HL-60/S4 (cell line): ENCODE measurements around the gene EDC3.

Source experiments
- in situ Hi-C: fragments of 300-500 bp; cut with MboI; formaldehyde crosslinking; loops from 2 replicates; pipeline ENCODE4 v1.14.3; 2022; ENCODE audit warnings: low sequenced_read_pairs

The EDC3 gene

GRCh38 chr15:74653426-74654102, 42.3 kb downstream of the EDC3 start:
- in situ Hi-C loops: loop anchor here (10.0 kb wide), 2 partner anchors 101 to 291 kb away; no protein-coding TSS in a partner anchor

DNA sequence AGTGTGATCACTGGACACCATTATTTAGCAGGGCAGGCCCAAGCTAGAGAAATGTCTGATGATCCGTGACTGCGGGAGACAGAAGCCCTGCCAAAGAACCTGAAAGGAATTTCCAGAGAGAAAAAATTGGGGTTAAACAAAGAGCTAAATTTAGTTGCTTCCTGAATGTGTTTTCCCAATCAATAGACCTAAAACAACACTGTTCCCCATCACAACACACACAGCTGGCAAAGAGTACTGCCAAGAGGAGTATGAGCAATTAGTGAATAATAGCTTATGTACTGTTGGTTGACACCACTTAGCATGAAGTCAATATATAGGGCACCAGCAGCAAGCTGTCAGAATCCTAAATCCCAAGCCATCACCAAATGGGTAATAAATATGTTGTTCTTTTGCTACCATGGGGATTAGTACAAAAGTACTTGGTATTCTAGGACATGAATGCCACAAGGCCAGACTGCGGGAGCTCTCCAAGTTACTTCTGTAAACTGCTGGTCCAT, 44.5 kb downstream of the EDC3 start:
- in situ Hi-C loops: loop anchor here (10.0 kb wide), 2 partner anchors 104 to 294 kb away; no protein-coding TSS in a partner anchor

DNA sequence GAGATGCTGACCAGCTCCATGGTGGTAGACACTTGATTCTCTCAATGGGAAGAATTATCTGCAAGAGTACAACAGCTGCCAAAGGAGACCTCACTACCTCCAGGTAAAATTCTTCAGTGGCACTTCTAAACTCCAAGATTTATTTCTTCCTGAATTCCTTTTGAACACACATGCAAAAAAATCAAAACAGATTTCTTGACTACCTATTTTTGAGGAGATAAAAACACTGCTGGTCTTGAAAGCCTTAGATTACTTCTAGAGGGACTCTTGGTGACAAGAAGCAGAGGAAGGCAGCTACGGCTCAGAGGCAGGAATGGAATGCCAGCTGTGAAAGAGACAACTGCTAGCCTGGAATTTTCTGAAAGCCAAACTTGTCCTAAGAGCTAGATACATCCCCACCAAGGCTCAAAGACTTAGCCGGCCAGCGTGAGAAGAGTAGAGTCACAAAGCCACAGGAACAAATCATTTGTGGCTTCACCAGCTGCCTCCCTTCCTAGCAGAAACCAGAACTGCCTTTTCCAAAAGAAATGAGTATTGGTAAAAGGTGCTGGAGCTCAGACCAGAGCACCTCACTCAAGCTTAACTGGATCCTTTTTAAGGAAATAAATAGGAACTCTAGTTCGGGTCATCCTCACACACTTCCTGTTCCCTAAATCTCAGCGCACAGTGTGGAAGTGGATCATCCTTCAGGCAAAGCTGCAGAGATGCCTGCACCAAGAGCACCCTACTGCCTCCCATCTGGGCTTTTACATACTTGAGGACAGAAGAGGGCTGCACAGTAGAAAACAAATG, 47.6 kb downstream of the EDC3 start:
- in situ Hi-C loops: no loop called here

DNA sequence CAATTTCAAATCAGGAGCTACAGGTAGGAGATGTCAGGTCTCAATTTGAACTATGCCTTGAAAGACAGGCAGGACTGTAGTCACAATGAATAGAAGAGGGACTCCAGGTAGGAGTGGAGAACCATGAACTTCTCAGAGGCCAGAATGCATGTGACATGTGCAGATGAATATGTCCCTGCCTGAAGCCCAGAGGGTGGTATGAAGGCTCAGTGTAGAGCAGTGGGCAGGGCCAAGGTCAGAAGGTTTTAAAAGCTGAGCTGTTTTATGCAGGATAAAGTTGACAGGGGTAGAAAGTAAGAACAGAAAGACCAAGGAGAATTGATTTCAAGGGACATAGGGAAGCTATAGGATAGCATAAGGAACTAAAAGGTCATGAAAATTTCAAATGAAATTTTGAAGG, 49.3 kb downstream of the EDC3 start:
- in situ Hi-C loops: no loop called here

DNA sequence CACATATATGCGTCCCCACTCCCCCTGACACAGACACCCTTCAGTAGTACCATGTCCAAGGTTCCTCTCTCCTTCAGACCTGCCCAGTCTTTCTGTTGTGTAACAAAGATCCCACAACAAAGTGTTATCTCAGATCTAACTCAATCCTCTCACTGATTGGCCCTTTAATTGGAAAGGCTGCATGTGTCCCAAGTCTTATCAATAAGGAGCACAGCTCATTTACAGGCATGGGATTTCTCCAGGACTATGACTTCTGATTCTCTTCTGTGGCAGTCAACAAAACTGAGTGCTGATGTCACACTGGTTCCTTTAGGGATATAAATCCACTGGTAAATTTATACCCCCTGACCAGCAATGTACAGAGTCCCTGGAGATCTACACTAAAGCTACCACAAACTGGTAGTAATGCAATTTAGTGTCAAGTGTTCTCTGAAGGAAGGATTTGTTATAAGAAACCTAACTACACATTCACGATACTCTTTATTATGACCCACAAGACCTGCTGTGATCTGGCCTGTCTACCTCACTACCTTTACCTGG, 52.1 kb downstream of the EDC3 start:
- in situ Hi-C loops: no loop called here

DNA sequence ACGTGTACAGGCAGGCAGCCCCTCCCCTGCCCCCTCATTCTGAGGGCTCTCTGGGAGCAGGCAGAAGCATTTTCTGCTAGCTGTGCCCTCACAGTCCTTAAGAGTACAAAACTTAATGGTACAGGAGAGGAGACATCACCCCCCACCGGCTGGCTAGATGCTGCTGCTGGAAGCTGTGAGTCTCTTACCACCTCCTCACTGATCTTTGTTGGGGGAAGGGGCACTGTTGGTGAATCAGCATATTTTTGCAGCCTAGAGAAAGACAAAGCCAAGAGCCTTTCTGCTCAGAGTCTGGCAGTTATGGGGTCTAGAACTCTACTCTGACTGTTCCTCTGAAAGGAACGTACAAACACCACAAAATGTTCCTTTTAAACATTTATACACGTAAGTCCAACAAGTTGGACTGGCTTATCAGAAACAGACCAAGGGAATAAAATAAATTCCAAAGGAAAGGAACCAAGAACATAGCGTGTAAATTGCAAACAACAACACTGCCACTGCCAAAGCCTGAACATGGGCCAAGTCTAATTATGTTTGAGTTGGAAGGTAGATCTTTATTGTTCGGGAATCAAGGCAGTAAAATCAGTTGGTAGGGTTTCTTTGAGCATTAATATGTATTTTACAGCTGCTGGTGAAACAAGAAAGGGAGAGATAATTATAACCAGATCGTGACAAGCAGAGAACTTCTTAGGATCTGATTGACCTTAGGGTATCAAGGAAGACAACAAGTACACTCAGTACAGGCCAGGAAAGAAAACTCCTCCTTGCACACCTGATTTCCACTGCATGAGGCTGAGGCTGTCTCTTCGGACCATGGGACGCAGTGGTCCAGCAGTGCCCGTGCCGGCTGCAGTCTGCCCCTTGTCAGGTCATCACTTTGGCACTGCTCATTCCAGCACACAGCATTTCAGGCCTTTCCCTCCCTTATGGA, 52.8 kb downstream of the EDC3 start:
- in situ Hi-C loops: no loop called here

DNA sequence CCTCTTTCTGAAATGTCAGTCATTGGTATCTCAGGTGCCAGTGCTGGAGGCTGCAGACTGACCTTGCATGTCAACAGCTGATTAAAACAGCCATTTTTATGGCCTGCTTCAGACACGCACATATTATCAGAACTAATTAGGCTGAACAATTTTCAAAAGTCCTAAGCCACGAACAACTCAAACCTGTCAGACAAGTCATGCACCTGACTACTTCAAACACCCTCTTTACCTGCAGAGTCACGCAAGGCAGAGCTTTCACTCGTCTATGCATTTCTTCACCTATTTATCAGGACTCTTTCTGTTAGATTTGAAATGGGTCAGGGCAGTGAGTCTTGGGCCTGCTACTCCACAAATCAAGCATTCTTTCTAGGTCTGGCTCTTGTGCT, 53.5 kb downstream of the EDC3 start:
- in situ Hi-C loops: no loop called here

- in situ Hi-C loops: no loop called here
Observed at GRCh38 chr15:74641151-74641550, 54.7 kb downstream of the EDC3 start.

DNA sequence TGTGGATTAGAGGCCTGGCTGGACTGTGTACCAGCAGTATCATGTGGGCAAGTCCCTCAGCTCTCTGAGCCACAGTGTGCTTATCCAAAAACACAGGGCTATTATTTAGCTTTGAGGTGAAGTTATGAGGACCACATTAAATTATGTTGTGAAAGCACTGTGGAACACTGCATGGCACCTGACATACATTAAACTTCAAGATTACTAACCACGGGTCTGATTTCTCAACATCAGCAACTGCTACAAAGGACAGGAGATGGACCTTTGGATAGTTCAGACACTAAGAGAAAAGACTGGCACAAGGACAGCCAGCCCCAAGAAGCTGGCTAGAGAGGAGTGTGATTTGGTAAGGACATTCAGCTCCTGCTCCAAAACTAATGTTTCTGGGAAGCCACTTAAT, 58.8 kb downstream of the EDC3 start:
- in situ Hi-C loops: loop anchor here (10.0 kb wide), 1 partner anchor 128 kb away; no protein-coding TSS in a partner anchor

DNA sequence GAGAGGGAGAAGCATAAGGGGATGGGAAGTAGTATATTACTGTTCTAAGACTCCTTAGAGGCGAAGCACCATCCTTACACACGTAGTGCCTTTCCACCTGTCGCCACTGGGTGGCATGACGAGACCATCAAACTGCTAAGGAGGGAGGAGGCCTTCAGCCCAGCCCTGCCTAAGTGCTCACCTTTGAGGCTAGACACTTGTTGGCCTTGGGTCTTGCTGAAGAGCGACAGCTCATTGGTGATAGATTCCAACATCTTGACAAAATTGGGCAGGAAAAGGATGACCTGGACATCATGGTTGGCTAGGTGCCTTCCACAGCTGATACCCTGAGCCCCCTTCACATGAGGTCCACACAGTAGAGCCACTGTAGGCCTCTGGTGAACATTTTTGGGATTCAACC, 60.6 kb downstream of the EDC3 start:
- in situ Hi-C loops: loop anchor here (10.0 kb wide), 1 partner anchor 130 kb away; no protein-coding TSS in a partner anchor

DNA sequence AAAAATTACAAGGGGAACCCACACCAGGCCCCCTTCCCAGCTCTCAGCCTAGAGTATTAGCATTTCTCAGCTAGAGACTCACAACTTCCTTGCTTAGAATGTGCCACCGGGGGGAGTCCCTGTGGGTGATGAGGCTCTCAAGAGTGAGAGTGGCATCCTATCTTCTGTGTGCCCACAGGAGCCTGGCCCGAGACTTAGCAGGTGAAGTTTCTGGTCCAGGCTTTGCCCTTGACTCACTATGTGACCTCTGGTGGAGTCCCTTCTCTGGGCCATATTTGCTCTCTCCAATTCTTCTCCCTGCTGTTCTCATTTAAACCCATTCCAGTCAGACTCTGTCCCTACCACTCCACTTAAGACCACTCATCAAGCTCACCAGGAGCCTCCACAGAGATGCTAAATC, 62.0 kb downstream of the EDC3 start:
- in situ Hi-C loops: loop anchor here (10.0 kb wide), 1 partner anchor 131 kb away; no protein-coding TSS in a partner anchor

- in situ Hi-C loops: loop anchor here (10.0 kb wide), 1 partner anchor 132 kb away; no protein-coding TSS in a partner anchor
Observed at GRCh38 chr15:74632601-74633000, 63.2 kb downstream of the EDC3 start.

DNA sequence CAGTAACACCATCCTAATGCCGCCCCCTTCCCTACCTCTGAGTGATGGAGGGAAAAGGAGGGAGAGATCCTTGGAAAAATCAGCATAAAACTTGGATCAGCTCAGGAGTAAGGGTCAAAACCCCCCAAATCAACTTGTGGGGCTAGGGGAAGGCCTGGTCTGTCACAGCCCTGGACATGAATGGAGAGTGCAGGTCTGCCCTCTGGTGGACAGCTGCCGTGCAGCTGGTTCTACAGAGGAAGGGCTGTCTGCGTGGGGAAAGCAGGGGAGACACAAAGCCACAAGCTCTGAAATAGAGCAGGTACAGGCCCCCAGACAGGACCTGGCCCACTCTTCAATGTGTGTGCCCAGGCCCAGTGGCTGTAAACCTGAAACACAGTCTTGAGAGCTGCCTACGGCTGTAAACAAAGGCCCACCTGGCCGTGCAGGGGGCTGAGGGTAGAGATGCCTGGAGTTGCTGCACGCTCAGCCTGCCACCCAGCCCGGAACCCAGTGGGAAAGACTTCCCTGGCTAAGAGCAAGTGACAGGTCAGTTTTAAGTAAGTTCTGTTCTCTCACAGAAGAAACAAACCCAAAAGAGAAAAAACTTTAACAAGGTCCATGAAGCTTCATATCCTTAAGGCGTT, 63.8 kb downstream of the EDC3 start:
- in situ Hi-C loops: loop anchor here (10.0 kb wide), 1 partner anchor 133 kb away; no protein-coding TSS in a partner anchor

- in situ Hi-C loops: loop anchor here (10.0 kb wide), 1 partner anchor 133 kb away; no protein-coding TSS in a partner anchor
Observed at GRCh38 chr15:74631408-74631807, 64.4 kb downstream of the EDC3 start.

DNA sequence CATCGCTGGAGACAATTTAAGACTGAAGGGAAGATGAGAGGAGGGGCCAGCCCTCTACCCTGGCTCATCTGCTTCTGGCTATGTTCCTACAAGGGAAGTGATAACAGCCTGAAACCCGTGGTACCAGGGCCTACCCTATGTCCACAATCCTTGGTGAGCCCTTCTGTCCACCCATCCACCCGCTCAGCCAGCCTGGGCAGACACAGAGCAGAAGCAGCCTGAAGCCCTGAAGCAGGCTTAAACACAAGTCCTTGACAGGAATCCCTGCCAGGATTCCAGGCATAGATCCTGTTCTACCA, 64.8 kb downstream of the EDC3 start:
- in situ Hi-C loops: loop anchor here (10.0 kb wide), 1 partner anchor 134 kb away; no protein-coding TSS in a partner anchor

DNA sequence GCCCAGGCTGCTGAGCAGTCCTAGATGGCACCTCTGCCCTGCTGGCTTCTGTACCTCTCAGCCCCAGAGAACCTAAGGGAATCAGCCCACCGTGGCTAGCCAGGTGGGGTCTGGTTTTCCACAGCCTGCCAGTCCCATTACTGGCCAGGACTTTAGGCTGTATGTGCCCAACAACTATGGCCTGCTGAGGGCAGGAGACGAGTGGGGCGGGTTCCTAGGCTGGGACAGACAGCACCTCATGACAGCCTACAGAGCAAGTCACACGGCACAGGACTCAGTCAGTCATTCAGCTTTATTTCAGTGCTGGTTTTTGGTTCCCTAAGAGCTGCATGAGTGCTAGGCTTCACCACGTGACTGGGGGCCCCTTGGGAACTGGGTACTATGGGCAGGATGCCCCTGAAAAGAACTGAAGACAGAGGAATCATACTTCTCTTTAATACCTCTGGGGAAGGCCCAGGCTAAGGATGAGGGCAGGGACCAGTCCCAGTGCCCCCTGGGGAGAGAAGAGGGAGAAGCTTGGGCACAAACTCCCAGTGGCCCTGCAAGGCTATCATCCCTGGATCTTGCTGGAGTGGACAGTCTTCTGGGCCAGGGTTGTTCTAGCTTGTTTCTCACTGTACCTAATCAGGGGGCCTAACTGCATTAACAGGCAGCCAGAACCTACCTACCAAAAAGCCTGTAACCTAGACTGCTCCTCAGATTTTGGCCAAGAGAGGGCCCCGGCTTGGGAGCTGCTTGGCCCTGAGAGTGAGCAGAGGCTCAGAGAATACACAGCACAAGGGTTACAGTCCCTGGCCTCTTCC, 65.3 kb downstream of the EDC3 start:
- in situ Hi-C loops: loop anchor here (10.0 kb wide), 1 partner anchor 134 kb away; no protein-coding TSS in a partner anchor

DNA sequence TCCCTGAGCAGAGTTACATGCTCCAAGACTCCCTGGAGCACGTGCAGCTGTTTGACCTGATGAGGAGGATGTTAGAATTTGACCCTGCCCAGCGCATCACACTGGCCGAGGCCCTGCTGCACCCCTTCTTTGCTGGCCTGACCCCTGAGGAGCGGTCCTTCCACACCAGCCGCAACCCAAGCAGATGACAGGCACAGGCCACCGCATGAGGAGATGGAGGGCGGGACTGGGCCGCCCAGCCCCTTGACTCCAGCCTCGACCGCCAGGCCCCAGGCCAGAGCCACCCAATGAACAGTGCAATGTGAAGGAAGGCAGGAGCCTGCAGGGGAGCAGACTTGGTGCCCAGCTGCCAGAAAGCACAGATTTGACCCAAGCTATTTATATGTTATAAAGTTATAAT, 66.1 kb downstream of the EDC3 start:
- in situ Hi-C loops: loop anchor here (10.0 kb wide), 2 partner anchors 135 to 245 kb away; no protein-coding TSS in a partner anchor

DNA sequence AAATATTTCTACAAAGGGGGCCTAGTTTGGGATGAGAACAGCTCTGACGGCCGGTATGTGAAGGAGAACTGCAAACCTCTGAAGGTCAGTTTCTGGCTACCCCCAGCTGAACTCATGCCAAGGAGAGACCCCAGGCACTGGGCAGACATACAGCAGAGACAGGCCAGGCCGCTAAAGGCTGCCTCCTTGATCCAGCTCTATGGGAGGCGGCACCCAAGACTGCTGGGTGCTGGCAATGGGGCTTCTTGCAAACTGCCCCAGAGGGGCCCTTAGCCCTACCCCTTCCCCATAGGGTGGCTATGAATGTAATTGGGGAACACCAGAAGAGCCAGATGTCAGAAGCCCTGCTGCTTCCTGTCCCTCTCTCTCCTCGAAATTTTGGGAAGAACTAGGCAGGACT, 66.9 kb downstream of the EDC3 start:
- in situ Hi-C loops: loop anchor here (10.0 kb wide), 1 partner anchor 244 kb away; no protein-coding TSS in a partner anchor

- in situ Hi-C loops: loop anchor here (10.0 kb wide), 1 partner anchor 243 kb away; no protein-coding TSS in a partner anchor
Observed at GRCh38 chr15:74628199-74628598, 67.6 kb downstream of the EDC3 start.
